Peyer's patch (tissue), 4 donors: ENCODE measurements around the gene MND1.

Experiments
- POLR2A ChIP-seq, 2 donors: fragments of 450-650 bp; IDR thresholded peaks; one replicate each; pipeline ENCODE4 v1.5.1; 2017; ENCODE audit warnings: antibody characterized with exemption in 2 of 2, mild to moderate bottlenecking in 2 of 2, moderate library complexity in 2 of 2
- TF ChIP-seq, protein P1 (sequence below), 6 experiments: fragments of 450-650 bp in 4 of 6; fragments of 200-600 bp in 2 of 6; sonication (generic) in 1 of 6; IDR thresholded peaks; one replicate each; pipeline ENCODE4 v1.5.1; 2017 to 2019; ENCODE audit warnings: antibody characterized with exemption in 6 of 6, mild to moderate bottlenecking in 3 of 6, moderate library complexity in 1 of 6

DNA sequence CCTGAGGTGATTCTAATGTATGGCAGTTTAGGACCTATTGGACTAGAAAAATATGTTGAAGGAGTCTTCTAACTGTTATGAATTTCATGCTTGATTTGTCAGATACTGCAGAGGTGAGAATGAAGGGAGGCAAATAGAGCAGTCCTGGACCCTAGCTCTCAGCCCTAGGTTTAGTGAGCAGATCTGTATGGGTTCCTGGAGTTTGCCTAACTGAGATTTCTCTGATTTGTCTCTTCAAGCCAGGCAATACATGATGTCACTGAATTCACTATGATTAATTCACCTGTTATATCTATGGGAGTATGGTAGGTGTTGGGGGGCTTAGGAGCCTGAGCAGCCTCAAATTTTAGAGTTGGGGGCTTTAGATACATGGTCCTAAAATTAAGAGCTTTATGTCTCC, 2.6 kb downstream of the MND1 start:
- TF ChIP-seq, protein P1, sequence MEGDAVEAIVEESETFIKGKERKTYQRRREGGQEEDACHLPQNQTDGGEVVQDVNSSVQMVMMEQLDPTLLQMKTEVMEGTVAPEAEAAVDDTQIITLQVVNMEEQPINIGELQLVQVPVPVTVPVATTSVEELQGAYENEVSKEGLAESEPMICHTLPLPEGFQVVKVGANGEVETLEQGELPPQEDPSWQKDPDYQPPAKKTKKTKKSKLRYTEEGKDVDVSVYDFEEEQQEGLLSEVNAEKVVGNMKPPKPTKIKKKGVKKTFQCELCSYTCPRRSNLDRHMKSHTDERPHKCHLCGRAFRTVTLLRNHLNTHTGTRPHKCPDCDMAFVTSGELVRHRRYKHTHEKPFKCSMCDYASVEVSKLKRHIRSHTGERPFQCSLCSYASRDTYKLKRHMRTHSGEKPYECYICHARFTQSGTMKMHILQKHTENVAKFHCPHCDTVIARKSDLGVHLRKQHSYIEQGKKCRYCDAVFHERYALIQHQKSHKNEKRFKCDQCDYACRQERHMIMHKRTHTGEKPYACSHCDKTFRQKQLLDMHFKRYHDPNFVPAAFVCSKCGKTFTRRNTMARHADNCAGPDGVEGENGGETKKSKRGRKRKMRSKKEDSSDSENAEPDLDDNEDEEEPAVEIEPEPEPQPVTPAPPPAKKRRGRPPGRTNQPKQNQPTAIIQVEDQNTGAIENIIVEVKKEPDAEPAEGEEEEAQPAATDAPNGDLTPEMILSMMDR (IDR thresholded peaks at IDR 0.05), result no peak
- no peak for TF ChIP-seq POLR2A (IDR thresholded peaks at IDR 0.05)
